ENCODE measurements around the gene KCND2.

Gene KCND2

DNA sequence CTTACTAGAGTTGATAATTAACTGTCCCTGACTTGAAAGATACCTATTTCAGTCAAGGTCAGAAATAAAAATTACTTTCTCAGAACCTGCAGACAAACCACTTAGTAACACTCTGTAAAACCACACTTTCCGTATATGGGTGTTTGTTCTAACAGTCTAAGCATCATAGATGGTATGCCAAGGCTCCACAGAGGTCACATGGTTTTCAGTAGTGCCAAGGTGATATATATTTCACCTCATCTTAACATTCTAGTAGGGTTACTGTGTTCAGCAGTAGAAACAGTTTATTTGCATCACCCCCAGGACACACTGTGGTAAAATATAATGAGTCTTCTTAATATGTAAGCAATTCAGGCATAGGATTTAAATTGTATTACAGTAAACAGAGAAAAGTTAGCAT lies 61.5 kb downstream of the KCND2 start:
- TF ChIP-seq, protein P1, sequence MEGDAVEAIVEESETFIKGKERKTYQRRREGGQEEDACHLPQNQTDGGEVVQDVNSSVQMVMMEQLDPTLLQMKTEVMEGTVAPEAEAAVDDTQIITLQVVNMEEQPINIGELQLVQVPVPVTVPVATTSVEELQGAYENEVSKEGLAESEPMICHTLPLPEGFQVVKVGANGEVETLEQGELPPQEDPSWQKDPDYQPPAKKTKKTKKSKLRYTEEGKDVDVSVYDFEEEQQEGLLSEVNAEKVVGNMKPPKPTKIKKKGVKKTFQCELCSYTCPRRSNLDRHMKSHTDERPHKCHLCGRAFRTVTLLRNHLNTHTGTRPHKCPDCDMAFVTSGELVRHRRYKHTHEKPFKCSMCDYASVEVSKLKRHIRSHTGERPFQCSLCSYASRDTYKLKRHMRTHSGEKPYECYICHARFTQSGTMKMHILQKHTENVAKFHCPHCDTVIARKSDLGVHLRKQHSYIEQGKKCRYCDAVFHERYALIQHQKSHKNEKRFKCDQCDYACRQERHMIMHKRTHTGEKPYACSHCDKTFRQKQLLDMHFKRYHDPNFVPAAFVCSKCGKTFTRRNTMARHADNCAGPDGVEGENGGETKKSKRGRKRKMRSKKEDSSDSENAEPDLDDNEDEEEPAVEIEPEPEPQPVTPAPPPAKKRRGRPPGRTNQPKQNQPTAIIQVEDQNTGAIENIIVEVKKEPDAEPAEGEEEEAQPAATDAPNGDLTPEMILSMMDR (conservative IDR thresholded peaks at IDR 0.05; ENCODE audit: low read depth, low read length): no peak
- no peak overlapping the region for H3K4me3 ChIP-seq (ENCODE audit: low read length)
- DNase-seq (ENCODE audit: low read depth): no peak

DNA sequence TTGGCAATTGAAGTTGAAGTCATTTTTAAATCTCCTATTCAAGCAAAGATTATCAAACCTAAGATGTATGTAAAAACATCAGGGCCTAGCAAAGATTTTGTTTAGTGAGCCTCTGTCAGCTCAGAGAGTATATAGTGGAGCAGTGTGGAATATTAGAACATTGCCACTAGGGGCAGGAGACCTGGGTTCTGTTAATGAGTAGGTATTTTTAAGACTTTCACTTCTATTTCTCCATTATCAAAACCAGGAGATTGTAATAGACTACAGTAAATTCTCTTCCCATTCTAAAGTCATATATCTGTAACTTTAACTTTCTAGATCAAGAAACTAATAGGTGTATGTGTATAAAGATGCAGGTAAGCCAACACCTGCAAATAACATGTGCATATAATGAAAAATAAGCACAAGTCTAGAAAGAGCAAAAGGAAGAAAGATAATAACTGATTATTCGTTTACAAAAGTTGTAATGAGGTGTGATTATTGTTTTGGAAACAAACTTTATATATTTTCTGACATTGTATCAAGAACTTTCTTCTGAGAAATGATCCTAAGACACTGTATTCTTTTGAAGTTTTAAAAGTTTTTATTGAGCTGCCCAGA lies 64.4 kb downstream of the KCND2 start:
- TF ChIP-seq, protein P1 (conservative IDR thresholded peaks at IDR 0.05; ENCODE audit: low read depth, low read length): peak; percentile 79
- peak; percentile 1 for DNase-seq (ENCODE audit: low read depth)
- no peak overlapping the region for H3K4me3 ChIP-seq (ENCODE audit: low read length)

DNA sequence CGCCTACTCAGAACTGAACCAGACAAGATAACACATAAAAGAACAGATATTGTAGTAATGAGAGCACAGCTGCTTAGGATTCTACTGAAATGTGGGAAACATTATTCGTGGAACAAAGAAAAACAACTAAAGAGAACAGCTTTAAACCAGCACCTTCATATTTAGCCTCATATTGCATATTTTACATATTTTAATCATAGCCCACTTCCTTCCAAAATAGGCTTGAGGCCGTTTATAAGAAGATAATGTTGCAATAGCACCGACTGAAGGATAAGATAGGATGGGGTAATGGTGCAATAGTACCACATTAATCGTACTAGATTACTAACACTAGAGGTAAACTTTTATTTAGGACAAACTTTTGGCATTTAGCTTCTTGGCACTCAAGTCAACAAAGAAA lies 71.3 kb downstream of the KCND2 start:
- H3K4me3 ChIP-seq (ENCODE audit: low read length): no peak overlapping the region
- TF ChIP-seq, protein P1 (conservative IDR thresholded peaks at IDR 0.05; ENCODE audit: low read depth, low read length): no peak
- DNase-seq (ENCODE audit: low read depth): no peak

DNA sequence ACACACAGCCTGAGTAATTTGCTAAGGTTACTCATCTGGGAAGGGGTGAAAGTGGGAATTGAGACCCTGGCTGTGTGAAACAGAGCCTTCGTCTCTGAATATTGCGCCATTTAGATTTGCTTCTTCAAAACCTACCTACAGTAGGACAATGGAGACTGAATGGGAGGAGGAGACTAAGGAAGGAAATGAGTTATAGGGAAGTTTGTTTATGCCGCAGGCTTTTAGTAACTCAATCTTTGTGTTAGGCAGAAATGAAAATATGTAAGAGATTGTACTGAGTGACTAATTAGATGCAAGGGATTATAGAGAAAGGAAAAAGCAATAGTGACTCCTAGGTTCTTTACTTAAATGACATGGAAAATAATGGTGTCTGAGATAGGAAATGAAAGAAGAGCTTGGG lies 80.2 kb downstream of the KCND2 start:
- TF ChIP-seq, protein P1 (conservative IDR thresholded peaks at IDR 0.05; ENCODE audit: low read depth, low read length): no peak
- DNase-seq (ENCODE audit: low read depth): no peak
- no peak overlapping the region for H3K4me3 ChIP-seq (ENCODE audit: low read length)

DNA sequence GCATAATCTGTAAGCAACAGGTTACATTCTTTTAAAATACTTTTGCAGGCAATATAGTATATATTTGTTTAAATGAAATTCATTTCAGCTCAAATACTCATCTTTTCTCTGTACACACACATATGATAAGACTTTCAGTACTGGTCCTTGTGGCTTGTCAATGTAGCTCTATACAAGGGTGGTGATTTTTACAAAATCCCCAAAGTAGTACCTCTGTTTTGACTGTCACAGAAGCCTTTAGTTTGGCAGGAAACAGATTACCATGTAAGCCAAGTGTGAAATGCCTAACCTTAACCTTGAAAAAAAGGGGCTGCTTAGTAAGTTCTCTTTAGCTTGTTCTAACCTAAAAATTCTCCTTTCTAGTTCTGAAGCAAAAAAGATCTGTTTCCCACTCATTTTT lies 87.9 kb downstream of the KCND2 start:
- DNase-seq (ENCODE audit: low read depth): no peak
- TF ChIP-seq, protein P1 (conservative IDR thresholded peaks at IDR 0.05; ENCODE audit: low read depth, low read length): no peak
- H3K4me3 ChIP-seq (ENCODE audit: low read length): no peak overlapping the region

DNA sequence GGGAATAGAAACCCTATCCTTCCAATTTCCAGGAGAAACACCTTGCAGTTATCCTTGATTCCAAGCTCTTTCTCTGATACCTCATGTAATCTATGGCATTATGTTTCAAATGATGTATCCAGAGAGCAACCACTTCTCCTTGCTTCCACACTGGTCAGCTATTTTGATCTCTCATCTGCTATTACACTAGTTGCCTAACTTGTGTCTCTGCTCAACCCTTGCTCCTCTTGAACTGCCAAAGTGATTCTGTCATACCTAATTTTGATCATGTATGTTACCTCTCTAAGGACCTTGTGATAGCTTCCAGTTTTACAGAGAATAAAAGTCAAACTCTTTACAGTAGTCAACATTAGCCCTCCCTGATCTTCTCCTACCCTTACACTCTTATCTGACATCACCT lies 90.4 kb downstream of the KCND2 start:
- no peak overlapping the region for H3K4me3 ChIP-seq (ENCODE audit: low read length)
- no peak for DNase-seq (ENCODE audit: low read depth)
- TF ChIP-seq, protein P1 (conservative IDR thresholded peaks at IDR 0.05; ENCODE audit: low read depth, low read length): no peak

DNA sequence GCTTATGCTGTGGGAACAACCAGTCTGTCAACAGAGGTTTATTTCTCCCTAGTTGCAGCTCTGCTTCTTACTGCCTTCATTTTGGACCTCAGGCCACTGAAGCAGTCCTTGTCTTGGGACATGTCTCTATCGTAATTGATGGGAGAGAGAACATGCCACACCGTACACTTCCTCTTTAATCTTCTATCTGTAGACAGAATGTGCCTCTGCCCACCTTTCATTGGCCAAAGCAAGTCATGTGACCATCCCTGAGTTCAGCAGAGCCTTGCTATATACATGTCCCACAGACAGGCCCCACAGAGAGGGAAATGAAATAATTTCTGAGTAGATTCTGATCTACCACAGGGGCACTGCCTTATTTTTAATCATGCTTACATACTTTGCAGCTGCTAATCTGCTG lies 98.0 kb downstream of the KCND2 start:
- DNase-seq (ENCODE audit: low read depth): no peak
- TF ChIP-seq, protein P1 (conservative IDR thresholded peaks at IDR 0.05; ENCODE audit: low read depth, low read length): no peak
- H3K4me3 ChIP-seq (ENCODE audit: low read length): no peak overlapping the region
